SK-N-SH treated with all-trans-retinoic acid at 6 μM for 48 hours (cell line): ENCODE data around the gene RBM42.

Experiments
- ATAC-seq: fragments of 200-7000 bp; cut with Tn5 transposase; 3 replicates; pipeline ENCODE4 v1.9.1; 2020; ENCODE audit warnings: mild to moderate bottlenecking, moderate library complexity
- ARNTL ChIP-seq: fragments of 450-650 bp; formaldehyde crosslinking; IDR thresholded peaks from 2 replicates; pipeline ENCODE4 v1.5.0; 2020; ENCODE audit warnings: low read depth, mild to moderate bottlenecking, moderate library complexity, borderline replicate concordance
- CSDC2 ChIP-seq: fragments of 250-450 bp; sonication (Bioruptor Pico); IDR thresholded peaks from 2 replicates; pipeline ENCODE4 v1.5.0; 2020; ENCODE audit warnings: mild to moderate bottlenecking, moderate library complexity
- CSRNP3 ChIP-seq: fragments of 250-450 bp; sonication (Bioruptor Pico); IDR thresholded peaks from 2 replicates; pipeline ENCODE4 v1.5.1; 2021; ENCODE audit warnings: mild to moderate bottlenecking, moderate library complexity
- ESRRG ChIP-seq: fragments of 250-450 bp; sonication (Bioruptor Pico); IDR thresholded peaks from 2 replicates; pipeline ENCODE4 v1.6.1; 2021; ENCODE audit warnings: mild to moderate bottlenecking
- GLIS3 ChIP-seq: fragments of 250-450 bp; sonication (Bioruptor Pico); IDR thresholded peaks from 2 replicates; pipeline ENCODE4 v1.5.0; 2020; ENCODE audit warnings: mild to moderate bottlenecking, moderate library complexity
- ISL1 ChIP-seq: fragments of 250-450 bp; sonication (Bioruptor Pico); IDR thresholded peaks from 2 replicates; pipeline ENCODE4 v2.1.2; 2022; ENCODE audit warnings: mild to moderate bottlenecking, moderate library complexity
- OSR1 ChIP-seq: fragments of 250-450 bp; sonication (Bioruptor Pico); IDR thresholded peaks from 2 replicates; pipeline ENCODE4 v1.8.0; 2022; ENCODE audit warnings: moderate library complexity, mild to moderate bottlenecking, inconsistent platforms
- PATZ1 ChIP-seq: fragments of 250-450 bp; sonication (Bioruptor Pico); IDR thresholded peaks from 2 replicates; pipeline ENCODE4 v1.8.0; 2020; ENCODE audit warnings: mild to moderate bottlenecking, moderate library complexity, borderline replicate concordance
- PPARA ChIP-seq: fragments of 250-450 bp; sonication (Bioruptor Pico); IDR thresholded peaks from 2 replicates; pipeline ENCODE4 v1.5.0; 2020; ENCODE audit warnings: mild to moderate bottlenecking, borderline replicate concordance
- RARB ChIP-seq: fragments of 250-450 bp; sonication (Bioruptor Pico); IDR thresholded peaks from 2 replicates; pipeline ENCODE4 v1.8.0; 2021; ENCODE audit warnings: mild to moderate bottlenecking, moderate library complexity
- SNAI2 ChIP-seq: fragments of 250-450 bp; sonication (Bioruptor Pico); IDR thresholded peaks from 2 replicates; pipeline ENCODE4 v1.5.0; 2020; ENCODE audit warnings: mild to moderate bottlenecking, moderate library complexity
- TCF4 ChIP-seq: fragments of 250-450 bp; sonication (Bioruptor Pico); IDR thresholded peaks from 2 replicates; pipeline ENCODE4 v1.8.0; 2021; ENCODE audit warnings: mild to moderate bottlenecking, moderate library complexity, borderline replicate concordance
- TOX ChIP-seq: fragments of 250-450 bp; sonication (Bioruptor Pico); IDR thresholded peaks from 2 replicates; pipeline ENCODE4 v1.8.0; 2021; ENCODE audit warnings: mild to moderate bottlenecking, moderate library complexity, borderline replicate concordance
- TSHZ2 ChIP-seq: fragments of 250-450 bp; sonication (Bioruptor Pico); IDR thresholded peaks from 2 replicates; pipeline ENCODE4 v1.5.0; 2020; ENCODE audit warnings: mild to moderate bottlenecking, moderate library complexity
- ZC3H10 ChIP-seq: fragments of 250-450 bp; sonication (Bioruptor Pico); IDR thresholded peaks from 2 replicates; pipeline ENCODE4 v1.5.1; 2021; ENCODE audit warnings: mild to moderate bottlenecking, moderate library complexity
- ZFP3 ChIP-seq: fragments of 250-450 bp; sonication (Bioruptor Pico); IDR thresholded peaks from 2 replicates; pipeline ENCODE4 v1.5.0; 2020; ENCODE audit warnings: mild to moderate bottlenecking, moderate library complexity
- ZFP30 ChIP-seq: fragments of 450-650 bp; formaldehyde crosslinking; IDR thresholded peaks from 2 replicates; pipeline ENCODE4 v1.5.0; 2022; ENCODE audit warnings: mild to moderate bottlenecking, moderate library complexity
- ZNF565 ChIP-seq: fragments of 450-650 bp; formaldehyde crosslinking; conservative IDR thresholded peaks from 2 replicates; pipeline ENCODE4 v1.5.0; 2020; ENCODE audit warnings: low read depth, mild to moderate bottlenecking, moderate library complexity
- ZNF70 ChIP-seq: fragments of 450-650 bp; formaldehyde crosslinking; IDR thresholded peaks from 2 replicates; pipeline ENCODE4 v1.5.0; 2020; ENCODE audit warnings: mild to moderate bottlenecking, moderate library complexity
- ZNF8 ChIP-seq: fragments of 450-650 bp; formaldehyde crosslinking; IDR thresholded peaks from 2 replicates; pipeline ENCODE4 v1.5.0; 2020; ENCODE audit warnings: mild to moderate bottlenecking, moderate library complexity
- TF ChIP-seq, protein P1 (sequence below): fragments of 250-450 bp; sonication (Bioruptor Pico); IDR thresholded peaks from 2 replicates; pipeline ENCODE4 v1.8.0; 2021; ENCODE audit warnings: low read depth, mild to moderate bottlenecking, moderate library complexity, borderline replicate concordance

The RBM42 gene

DNA sequence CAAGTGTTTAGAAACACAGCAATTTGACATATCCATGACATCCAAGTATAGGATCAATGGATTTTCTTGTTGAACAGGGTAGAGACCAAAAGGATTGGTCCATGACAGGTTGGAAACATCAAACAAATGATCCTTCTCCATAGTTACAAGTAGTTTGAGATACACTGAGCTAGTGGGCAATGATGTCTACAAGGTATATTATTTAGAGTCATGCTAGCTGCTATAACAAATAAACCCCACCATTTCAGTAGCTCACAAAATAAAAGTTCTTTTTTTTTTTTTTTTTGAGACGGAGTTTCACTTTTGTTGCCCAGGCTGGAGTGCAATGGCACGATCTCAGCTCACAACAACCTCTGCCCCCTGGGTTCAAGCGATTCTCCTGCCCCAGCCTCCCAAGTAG, 21.2 kb upstream of the RBM42 start:
- TF ChIP-seq ZC3H10 (CRISPR knock-in tag) (no peak), OSR1 (no peak), CSDC2 (no peak), ZFP30 (CRISPR knock-in tag) (no peak), ARNTL (CRISPR knock-in tag) (no peak), TSHZ2 (CRISPR knock-in tag) (no peak), PPARA (CRISPR knock-in tag) (no peak)
- ATAC-seq: no peak

DNA sequence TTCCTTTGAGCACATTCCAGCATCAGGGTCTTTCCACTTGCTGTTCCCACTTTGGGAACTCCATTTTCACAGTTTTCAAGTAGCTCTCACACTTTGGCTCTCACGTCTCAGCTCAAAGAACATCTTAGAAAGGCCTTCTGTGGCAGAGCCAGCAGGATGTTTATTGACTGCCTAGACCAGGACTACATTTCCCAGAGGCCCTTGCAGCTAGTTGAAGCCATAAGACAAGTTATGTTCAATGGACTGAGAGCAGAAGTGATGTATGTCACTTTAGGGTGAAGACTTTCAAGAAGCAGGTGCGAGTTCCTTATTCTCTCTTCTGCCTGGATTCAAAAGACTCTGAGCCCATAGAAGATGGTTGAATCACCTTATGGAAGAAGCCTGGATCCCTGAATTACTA, 20.6 kb upstream of the RBM42 start:
- no peak for ATAC-seq
- no peak for TF ChIP-seq TSHZ2 (CRISPR knock-in tag)
- TF ChIP-seq ZFP30 (CRISPR knock-in tag): no peak
- no peak for TF ChIP-seq ESRRG (CRISPR knock-in tag)
- no peak for TF ChIP-seq ZFP3
- no peak for TF ChIP-seq ZC3H10 (CRISPR knock-in tag)

GRCh38 chr19:35609851-35610353, 18.9 kb upstream of the RBM42 start:
- no peak for ATAC-seq
- TF ChIP-seq GLIS3: no peak

DNA sequence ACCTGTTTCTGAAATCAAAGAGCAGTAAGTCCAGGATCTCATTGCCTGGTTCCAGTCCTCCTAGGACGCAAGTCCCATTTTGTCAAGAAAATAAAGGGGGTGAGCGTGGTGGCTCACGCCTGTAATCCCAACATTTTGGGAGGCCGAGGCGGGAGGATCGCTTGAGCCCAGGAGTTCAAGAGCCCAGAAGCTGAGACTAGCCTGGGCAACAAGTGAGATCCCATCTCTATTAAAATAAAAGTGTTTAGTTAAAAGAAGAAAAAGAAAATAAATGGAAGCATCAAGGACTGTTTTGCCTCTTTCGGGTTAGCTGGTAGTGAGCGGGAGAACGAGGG, 16.6 kb upstream of the RBM42 start:
- peak; percentile 28 for ATAC-seq
- TF ChIP-seq GLIS3 (no peak), PPARA (CRISPR knock-in tag) (no peak), ZNF70 (CRISPR knock-in tag) (no peak), ZNF8 (CRISPR knock-in tag) (no peak), TCF4 (CRISPR knock-in tag) (no peak), ESRRG (CRISPR knock-in tag) (no peak), ZC3H10 (CRISPR knock-in tag) (no peak), PATZ1 (CRISPR knock-in tag) (no peak), ZFP30 (CRISPR knock-in tag) (no peak), ISL1 (CRISPR knock-in tag) (no peak), ZNF565 (CRISPR knock-in tag) (no peak), CSRNP3 (no peak), OSR1 (no peak), ARNTL (CRISPR knock-in tag) (no peak), RARB (no peak), TOX (no peak), ZFP3 (no peak), CSDC2 (no peak), SNAI2 (no peak)
- TF ChIP-seq, protein P1, sequence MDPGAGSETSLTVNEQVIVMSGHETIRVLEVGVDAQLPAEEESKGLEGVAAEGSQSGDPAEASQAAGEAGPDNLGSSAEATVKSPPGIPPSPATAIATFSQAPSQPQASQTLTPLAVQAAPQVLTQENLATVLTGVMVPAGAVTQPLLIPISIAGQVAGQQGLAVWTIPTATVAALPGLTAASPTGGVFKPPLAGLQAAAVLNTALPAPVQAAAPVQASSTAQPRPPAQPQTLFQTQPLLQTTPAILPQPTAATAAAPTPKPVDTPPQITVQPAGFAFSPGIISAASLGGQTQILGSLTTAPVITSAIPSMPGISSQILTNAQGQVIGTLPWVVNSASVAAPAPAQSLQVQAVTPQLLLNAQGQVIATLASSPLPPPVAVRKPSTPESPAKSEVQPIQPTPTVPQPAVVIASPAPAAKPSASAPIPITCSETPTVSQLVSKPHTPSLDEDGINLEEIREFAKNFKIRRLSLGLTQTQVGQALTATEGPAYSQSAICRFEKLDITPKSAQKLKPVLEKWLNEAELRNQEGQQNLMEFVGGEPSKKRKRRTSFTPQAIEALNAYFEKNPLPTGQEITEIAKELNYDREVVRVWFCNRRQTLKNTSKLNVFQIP (CRISPR knock-in tag): no peak
